Osteocyte (in vitro differentiated cells): Measurements from ENCODE around the gene LATS1. TPM values are rescaled to one million over a fixed set of nuclear protein-coding genes. Genes with fewer than 3 reads are reported as not detected.

Experiments
- DNase-seq: peaks from one replicate; pipeline ENCODE4 v3.0.0; 2021; ENCODE audit warnings: mixed read lengths; ENCODE audit not compliant: unreplicated experiment; ENCODE audit errors: extremely low spot score
- H3K27ac Mint-ChIP-seq: one replicate; pipeline ENCODE4 v1.8.0; 2021; ENCODE audit warnings: mild to moderate bottlenecking, mixed read lengths; ENCODE audit not compliant: unreplicated experiment
- H3K27me3 Mint-ChIP-seq: one replicate; pipeline ENCODE4 v1.8.0; 2021; ENCODE audit warnings: mixed read lengths; ENCODE audit not compliant: unreplicated experiment
- H3K36me3 Mint-ChIP-seq: one replicate; pipeline ENCODE4 v1.8.0; 2021; ENCODE audit warnings: mixed read lengths; ENCODE audit not compliant: unreplicated experiment
- H3K4me1 Mint-ChIP-seq: one replicate; pipeline ENCODE4 v1.8.0; 2021; ENCODE audit warnings: mixed read lengths; ENCODE audit not compliant: unreplicated experiment
- H3K4me3 Mint-ChIP-seq: one replicate; pipeline ENCODE4 v1.8.0; 2021; ENCODE audit warnings: mild to moderate bottlenecking, moderate library complexity, mixed read lengths; ENCODE audit not compliant: unreplicated experiment
- H3K9me3 Mint-ChIP-seq: one replicate; pipeline ENCODE4 v1.8.0; 2021; ENCODE audit warnings: mixed read lengths; ENCODE audit not compliant: unreplicated experiment
- total RNA-seq: library from RNA; stranded (reverse); gene quantifications from 2 replicates; pipeline ENCODE4 v1.2.1, GENCODE V29; 2021
- TF ChIP-seq, protein P1 (sequence below): fragments of 200-600 bp; sonication (generic); IDR thresholded peaks from 2 replicates; pipeline ENCODE4 v1.5.0; 2021; ENCODE audit warnings: antibody characterized with exemption, mild to moderate bottlenecking, moderate library complexity

LATS1 gene
- total RNA-seq, 1 donor from 2014 or later = 33.8 TPM

DNA sequence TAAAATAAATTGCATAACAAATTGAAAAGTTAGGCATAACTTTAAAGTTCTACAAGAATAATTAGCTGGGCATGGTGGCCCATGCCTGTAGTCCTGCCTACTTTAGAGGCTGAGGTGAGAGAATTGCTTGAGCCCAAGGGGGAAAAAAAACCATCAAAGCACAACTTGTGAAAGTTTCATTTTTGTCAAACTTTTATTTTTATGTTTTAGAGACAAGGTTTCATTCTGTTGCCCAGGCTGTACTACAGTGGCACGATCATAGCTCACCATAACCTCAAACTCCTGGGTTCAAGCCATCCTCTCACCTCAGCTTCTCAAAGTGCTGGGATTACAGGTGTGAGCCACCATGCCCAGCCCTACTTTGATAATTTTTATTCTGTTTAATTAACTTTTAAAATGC is 83.6 kb downstream of the LATS1 start:
- TF ChIP-seq, protein P1, sequence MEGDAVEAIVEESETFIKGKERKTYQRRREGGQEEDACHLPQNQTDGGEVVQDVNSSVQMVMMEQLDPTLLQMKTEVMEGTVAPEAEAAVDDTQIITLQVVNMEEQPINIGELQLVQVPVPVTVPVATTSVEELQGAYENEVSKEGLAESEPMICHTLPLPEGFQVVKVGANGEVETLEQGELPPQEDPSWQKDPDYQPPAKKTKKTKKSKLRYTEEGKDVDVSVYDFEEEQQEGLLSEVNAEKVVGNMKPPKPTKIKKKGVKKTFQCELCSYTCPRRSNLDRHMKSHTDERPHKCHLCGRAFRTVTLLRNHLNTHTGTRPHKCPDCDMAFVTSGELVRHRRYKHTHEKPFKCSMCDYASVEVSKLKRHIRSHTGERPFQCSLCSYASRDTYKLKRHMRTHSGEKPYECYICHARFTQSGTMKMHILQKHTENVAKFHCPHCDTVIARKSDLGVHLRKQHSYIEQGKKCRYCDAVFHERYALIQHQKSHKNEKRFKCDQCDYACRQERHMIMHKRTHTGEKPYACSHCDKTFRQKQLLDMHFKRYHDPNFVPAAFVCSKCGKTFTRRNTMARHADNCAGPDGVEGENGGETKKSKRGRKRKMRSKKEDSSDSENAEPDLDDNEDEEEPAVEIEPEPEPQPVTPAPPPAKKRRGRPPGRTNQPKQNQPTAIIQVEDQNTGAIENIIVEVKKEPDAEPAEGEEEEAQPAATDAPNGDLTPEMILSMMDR = no peak
- H3K36me3 Mint-ChIP-seq = peaks cover 9% of the 10 kb centered on the region
- no peaks in the 10 kb centered on the region for H3K4me1 Mint-ChIP-seq
- H3K27me3 Mint-ChIP-seq = no peaks in the 10 kb centered on the region
- H3K27ac Mint-ChIP-seq = no peak overlapping the region
- no peaks in the 10 kb centered on the region for H3K9me3 Mint-ChIP-seq
- no peak overlapping the region for H3K4me3 Mint-ChIP-seq
- DNase-seq = no peak

DNA sequence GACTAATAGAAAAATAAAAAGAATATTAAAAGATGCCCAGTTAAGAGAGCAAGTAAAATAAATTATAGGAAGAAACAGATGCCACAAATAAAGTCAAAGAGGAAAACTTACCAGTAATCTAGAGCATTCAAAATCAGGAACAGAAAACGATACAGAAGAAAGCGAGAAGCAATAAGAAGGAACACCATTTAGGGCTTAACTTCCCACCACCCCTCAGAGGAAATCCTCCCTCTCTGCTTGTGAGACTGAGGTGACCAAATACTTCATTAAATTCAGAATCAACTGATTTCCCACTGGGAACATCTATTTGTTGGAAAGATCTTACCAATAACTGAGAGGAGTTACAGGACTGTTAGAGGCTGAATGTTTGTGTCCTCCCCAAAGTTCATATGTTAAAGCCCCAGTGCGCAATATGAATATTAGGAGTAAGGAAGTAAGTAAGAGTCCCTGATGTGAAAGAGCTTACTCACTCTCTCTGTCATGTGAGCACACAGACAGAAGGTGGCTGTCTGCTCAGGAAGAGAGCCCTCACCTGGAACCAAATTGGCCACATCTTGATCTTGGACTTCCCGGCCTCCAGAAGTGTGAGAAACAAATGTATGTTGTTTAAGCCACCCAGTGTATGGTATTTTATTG is 88.9 kb downstream of the LATS1 start:
- Mint-ChIP-seq H3K36me3 (peaks cover 21% of the 10 kb centered on the region), H3K4me3 (no peak overlapping the region), H3K27ac (no peak overlapping the region), H3K9me3 (no peaks in the 10 kb centered on the region), H3K27me3 (no peaks in the 10 kb centered on the region), H3K4me1 (no peaks in the 10 kb centered on the region)
- TF ChIP-seq, protein P1 = no peak
- no peak for DNase-seq

DNA sequence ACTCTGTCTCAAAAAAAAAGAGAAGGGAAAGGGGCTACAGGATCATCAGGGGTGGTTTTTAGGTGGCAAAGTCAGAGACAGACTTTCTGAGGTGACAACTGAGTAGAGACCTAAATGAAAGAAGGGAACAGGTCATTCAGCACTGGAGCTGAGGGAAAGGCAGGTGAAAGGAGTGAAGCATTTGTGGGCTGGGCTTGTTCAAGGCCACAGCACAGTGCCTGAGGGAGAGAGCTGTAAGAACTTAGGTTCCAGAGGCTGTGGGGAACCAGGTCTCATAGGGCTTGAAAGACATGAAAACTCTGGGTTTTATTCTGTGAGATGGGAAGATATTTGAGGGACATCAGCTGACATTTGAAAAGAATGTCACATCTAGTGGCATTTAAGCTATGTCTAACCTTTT is 90.2 kb downstream of the LATS1 start:
- Mint-ChIP-seq H3K4me3 (no peak overlapping the region), H3K27ac (no peak overlapping the region), H3K36me3 (peaks cover 26% of the 10 kb centered on the region), H3K9me3 (no peaks in the 10 kb centered on the region), H3K4me1 (no peaks in the 10 kb centered on the region), H3K27me3 (no peaks in the 10 kb centered on the region)
- TF ChIP-seq, protein P1 = no peak
- DNase-seq = no peak

DNA sequence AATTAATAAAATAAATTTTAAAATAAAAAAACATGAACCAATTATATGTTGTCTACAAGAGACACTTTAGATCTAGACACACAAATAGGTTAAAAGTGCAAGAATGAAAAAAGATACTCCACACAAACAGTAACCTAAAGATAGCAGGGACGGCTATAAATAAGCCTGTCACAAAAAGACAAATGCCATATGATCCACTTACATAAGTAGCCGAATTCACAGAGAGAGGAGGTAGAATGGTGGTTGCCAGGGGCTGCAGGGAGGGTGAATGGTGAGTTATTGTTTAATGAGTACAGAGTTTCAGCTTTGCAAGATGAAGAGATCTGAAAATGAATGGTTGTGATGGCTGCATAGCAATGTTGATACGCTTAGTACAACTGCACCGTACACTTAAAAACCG is 102.1 kb downstream of the LATS1 start:
- TF ChIP-seq, protein P1 = no peak
- peaks cover 25% of the 10 kb centered on the region for H3K36me3 Mint-ChIP-seq
- no peak overlapping the region for H3K4me3 Mint-ChIP-seq
- no peak overlapping the region for H3K27ac Mint-ChIP-seq
- DNase-seq = no peak
- no peaks in the 10 kb centered on the region for H3K4me1 Mint-ChIP-seq
- H3K27me3 Mint-ChIP-seq = no peaks in the 10 kb centered on the region
- peaks cover 4% of the 10 kb centered on the region for H3K9me3 Mint-ChIP-seq

DNA sequence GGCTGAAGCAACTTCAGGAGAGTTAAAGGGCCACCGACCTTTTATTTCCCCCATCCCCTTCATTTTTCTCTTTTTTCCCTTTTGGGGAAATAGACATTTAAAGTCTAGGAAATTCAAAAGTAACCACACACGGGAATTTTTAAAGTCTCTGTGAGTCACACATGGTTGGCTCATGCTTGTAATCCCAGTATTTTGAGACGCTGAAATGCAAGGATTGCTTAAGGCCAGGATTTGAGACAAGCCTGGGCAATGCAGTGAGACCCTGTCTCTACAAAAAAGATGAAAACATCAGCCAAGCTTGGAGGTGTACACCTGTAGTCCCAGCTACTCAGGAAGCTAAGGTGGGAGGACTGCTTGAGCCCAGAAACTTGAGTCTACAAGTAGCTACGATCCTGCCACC is 103.6 kb downstream of the LATS1 start:
- Mint-ChIP-seq H3K4me1 (no peaks in the 10 kb centered on the region), H3K27me3 (no peaks in the 10 kb centered on the region), H3K36me3 (peaks cover 17% of the 10 kb centered on the region), H3K9me3 (peaks cover 4% of the 10 kb centered on the region), H3K4me3 (no peak overlapping the region), H3K27ac (no peak overlapping the region)
- no peak for DNase-seq
- TF ChIP-seq, protein P1 = no peak
